HEK293 (cell line): Measurements from ENCODE around the gene CIDEB.

Experiments
- HOXD13 ChIP-seq: sonication (generic); formaldehyde crosslinking; IDR thresholded peaks from 2 replicates; pipeline ENCODE4 v1.8.0; 2022; ENCODE audit warnings: missing genetic modification reagents, borderline replicate concordance
- INSM2 ChIP-seq: fragments of 450-650 bp; formaldehyde crosslinking; IDR thresholded peaks from 2 replicates; pipeline ENCODE4 v1.5.1; 2016; ENCODE audit warnings: missing biosample characterization, missing genetic modification characterization
- KLF17 ChIP-seq: fragments of 450-650 bp; formaldehyde crosslinking; IDR thresholded peaks from 2 replicates; pipeline ENCODE4 v1.5.1; 2016; ENCODE audit warnings: missing biosample characterization, missing genetic modification characterization
- KLF7 ChIP-seq: fragments of 450-650 bp; formaldehyde crosslinking; IDR thresholded peaks from 2 replicates; pipeline ENCODE4 v1.5.1; 2016; ENCODE audit warnings: missing biosample characterization, missing genetic modification characterization, borderline replicate concordance
- KLF8 ChIP-seq: fragments of 450-650 bp; formaldehyde crosslinking; IDR thresholded peaks from 2 replicates; pipeline ENCODE4 v1.5.1; 2016; ENCODE audit warnings: missing biosample characterization, missing genetic modification characterization
- KLF9 ChIP-seq: fragments of 450-650 bp; formaldehyde crosslinking; IDR thresholded peaks from 2 replicates; pipeline ENCODE4 v1.5.1; 2016; ENCODE audit warnings: missing biosample characterization, missing genetic modification characterization, low read depth
- PATZ1 ChIP-seq: fragments of 450-650 bp; formaldehyde crosslinking; IDR thresholded peaks from 2 replicates; pipeline ENCODE4 v1.5.1; 2016; ENCODE audit warnings: missing biosample characterization, missing genetic modification characterization
- SP7 ChIP-seq: fragments of 450-650 bp; formaldehyde crosslinking; IDR thresholded peaks from 2 replicates; pipeline ENCODE4 v1.5.1; 2016; ENCODE audit warnings: missing biosample characterization, missing genetic modification characterization
- ZBTB11 ChIP-seq: fragments of 450-650 bp; formaldehyde crosslinking; conservative IDR thresholded peaks from 2 replicates; pipeline ENCODE4 v1.5.1; 2016; ENCODE audit warnings: low read depth, missing biosample characterization, missing genetic modification characterization
- ZBTB20 ChIP-seq: fragments of 450-650 bp; formaldehyde crosslinking; IDR thresholded peaks from 2 replicates; pipeline ENCODE4 v1.5.1; 2016; ENCODE audit warnings: missing biosample characterization, missing genetic modification characterization
- ZFHX2 ChIP-seq: fragments of 450-650 bp; formaldehyde crosslinking; conservative IDR thresholded peaks from 2 replicates; pipeline ENCODE4 v1.5.1; 2016; ENCODE audit warnings: missing biosample characterization, missing genetic modification characterization
- ZNF2 ChIP-seq: fragments of 450-650 bp; formaldehyde crosslinking; IDR thresholded peaks from 2 replicates; pipeline ENCODE4 v1.5.1; 2016; ENCODE audit warnings: missing biosample characterization, missing genetic modification characterization
- ZNF488 ChIP-seq: fragments of 450-650 bp; formaldehyde crosslinking; IDR thresholded peaks from 2 replicates; pipeline ENCODE4 v1.5.1; 2016; ENCODE audit warnings: missing biosample characterization, missing genetic modification characterization
- ZNF530 ChIP-seq: fragments of 450-650 bp; formaldehyde crosslinking; IDR thresholded peaks from 2 replicates; pipeline ENCODE4 v1.5.1; 2016; ENCODE audit warnings: low read depth, missing biosample characterization, missing genetic modification characterization
- ZNF629 ChIP-seq: fragments of 450-650 bp; formaldehyde crosslinking; IDR thresholded peaks from 2 replicates; pipeline ENCODE4 v1.5.1; 2017; ENCODE audit warnings: missing biosample characterization, missing genetic modification characterization
- ZNF639 ChIP-seq: fragments of 450-650 bp; formaldehyde crosslinking; IDR thresholded peaks from 2 replicates; pipeline ENCODE4 v1.5.1; 2016; ENCODE audit warnings: missing biosample characterization, missing genetic modification characterization
- ZNF692 ChIP-seq: fragments of 450-650 bp; formaldehyde crosslinking; IDR thresholded peaks from 2 replicates; pipeline ENCODE4 v1.5.1; 2016; ENCODE audit warnings: missing biosample characterization, missing genetic modification characterization
- ZNF76 ChIP-seq: fragments of 450-650 bp; formaldehyde crosslinking; IDR thresholded peaks from 2 replicates; pipeline ENCODE4; 2016; ENCODE audit warnings: low read depth, missing biosample characterization, missing genetic modification characterization, borderline replicate concordance

The CIDEB gene

GRCh38 chr14:24299255-24300191, 8.3 kb downstream of the CIDEB start, which contains the start of the genes DHRS1 and NOP9 (continued):
- TF ChIP-seq INSM2 (0 out of 2 replicates have a peak, but pooled peaks have one; percentile 27), KLF7 (tag by site-specific recombination) (0 out of 2 replicates have a peak, but pooled peaks have one; percentile 54), PATZ1 (tag by site-specific recombination) (peak; percentile 79), KLF8 (tag by site-specific recombination) (peak; percentile 99), HOXD13 (CRISPR knock-in tag) (0 out of 2 replicates have a peak, but pooled peaks have one; percentile 28), ZBTB11 (peak; percentile 70), ZNF488 (tag by site-specific recombination) (no peak), ZBTB20 (tag by site-specific recombination) (peak; percentile 99), ZNF2 (peak; percentile 51; the same call in 1 of the 2 replicates), SP7 (tag by site-specific recombination) (peak; percentile 57; the same call in 1 of the 2 replicates), ZNF530 (tag by site-specific recombination) (no peak), KLF17 (peak; percentile 60; the same call in 1 of the 2 replicates), ZNF639 (tag by site-specific recombination) (peak; percentile 38; the same call in 1 of the 2 replicates), KLF9 (tag by site-specific recombination) (peak; percentile 98), ZNF692 (tag by site-specific recombination) (0 out of 2 replicates have a peak, but pooled peaks have one; percentile 35), ZNF629 (tag by site-specific recombination) (peak; percentile 96), ZFHX2 (0 out of 2 replicates have a peak, but pooled peaks have one; percentile 14), ZNF76 (no peak)
